Natural killer cell treated with Interleukin-12 subunit alpha and Interleukin-12 subunit beta and Interleukin-15 and Interleukin-18, amount 100 ng/mL, for 72 hours (primary cell): ENCODE data around the gene CRLF1. TPM values are rescaled to one million over a fixed set of nuclear protein-coding genes. Genes with fewer than 3 reads are reported as not detected.
"Not testable (repeated sequence)": the region's sequence is repeated elsewhere in the genome, so short reads cannot be mapped to it uniquely, and the experiment has no call there.

Source experiments
- ATAC-seq, 2 donors: fragments of 150-1000 bp; cut with Tn5 transposase in 1 of 2; sonication (Bioruptor Pico), chemical (Tn5 transposase) in 1 of 2; 2 replicates each; pipeline ENCODE4 v1.10.0; 2021
- DNase-seq: peaks from one replicate; pipeline ENCODE4 v3.0.0; 2022; ENCODE audit warnings: low spot score
- H3K27ac Mint-ChIP-seq, 2 donors: 1 replicate in 1 of 2; 2 replicates in 1 of 2; pipeline ENCODE4 v1.8.0; 2022; ENCODE audit warnings: mixed read lengths in 2 of 2, mild to moderate bottlenecking in 1 of 2, moderate library complexity in 1 of 2
- H3K27me3 Mint-ChIP-seq, 2 donors: 1 replicate in 1 of 2; 2 replicates in 1 of 2; pipeline ENCODE4 v1.8.0; 2022; ENCODE audit warnings: mixed read lengths in 2 of 2
- H3K36me3 Mint-ChIP-seq: one replicate; pipeline ENCODE4 v1.8.0; 2022; ENCODE audit warnings: mixed read lengths
- H3K4me1 Mint-ChIP-seq, 2 donors: 1 replicate in 1 of 2; 2 replicates in 1 of 2; pipeline ENCODE4 v1.8.0; 2022; ENCODE audit warnings: low read depth in 2 of 2, mixed read lengths in 2 of 2, mild to moderate bottlenecking in 1 of 2
- H3K4me3 Mint-ChIP-seq: one replicate; pipeline ENCODE4 v1.8.0; 2022; ENCODE audit warnings: mixed read lengths
- H3K9me3 Mint-ChIP-seq: 2 replicates; pipeline ENCODE4 v1.8.0; 2022; ENCODE audit warnings: mixed read lengths
- total RNA-seq, 2 donors: library from RNA; stranded (reverse); gene quantifications; one replicate each; pipeline ENCODE4 v1.2.3, GENCODE V29; 2022

Gene CRLF1
- total RNA-seq, 2 donors from 2014 or later = not detected

GRCh38 chr19:18597809-18598660 lies 8.6 kb downstream of the CRLF1 start:
- ATAC-seq = no peak
- Mint-ChIP-seq H3K27me3 (peaks cover 4 to 11% of the 10 kb centered on the region in 2 donors), H3K4me3 (no peak overlapping the region), H3K4me1 (peaks cover 10 to 17% of the 10 kb centered on the region in 2 donors), H3K27ac (no peak overlapping the region), H3K9me3 (no peaks in the 10 kb centered on the region), H3K36me3 (no peaks in the 10 kb centered on the region)
- no peak for DNase-seq

- Mint-ChIP-seq H3K4me1 (peaks cover 10 to 17% of the 10 kb centered on the region in 2 donors), H3K27ac (peak overlapping the region in 1 of 2 donors; percentile 70), H3K4me3 (no peak overlapping the region), H3K9me3 (no peaks in the 10 kb centered on the region), H3K27me3 (peaks cover 0 to 5% of the 10 kb centered on the region in 2 donors), H3K36me3 (no peaks in the 10 kb centered on the region)
- peak; percentile 34 to 71 for ATAC-seq
- DNase-seq = no peak
Measured at GRCh38 chr19:18596752-18597157, 9.8 kb downstream of the CRLF1 start.

- Mint-ChIP-seq H3K4me3 (peak overlapping the region; percentile 48), H3K36me3 (no peaks in the 10 kb centered on the region), H3K4me1 (peaks cover 13 to 19% of the 10 kb centered on the region in 2 donors), H3K27me3 (peaks cover 0 to 4% of the 10 kb centered on the region in 2 donors), H3K27ac (no peak overlapping the region), H3K9me3 (no peaks in the 10 kb centered on the region)
- ATAC-seq = no peak
- no peak for DNase-seq
Measured at GRCh38 chr19:18595475-18595874, 11.1 kb downstream of the CRLF1 start.

- Mint-ChIP-seq H3K36me3 (no peaks in the 10 kb centered on the region), H3K27me3 (peaks cover 0 to 4% of the 10 kb centered on the region in 2 donors), H3K27ac (peak overlapping the region in 1 of 2 donors; percentile 86), H3K4me3 (peak overlapping the region; percentile 79), H3K9me3 (no peaks in the 10 kb centered on the region), H3K4me1 (peaks cover 19 to 22% of the 10 kb centered on the region in 2 donors)
- no peak for ATAC-seq
- DNase-seq = no peak
Measured at GRCh38 chr19:18594824-18595373, 11.7 kb downstream of the CRLF1 start.

- no peaks in the 10 kb centered on the region for H3K36me3 Mint-ChIP-seq
- DNase-seq (peak; percentile 75), ATAC-seq (peak; percentile 81 to 89)
- peak overlapping the region in 1 of 2 donors; percentile 86 for H3K27ac Mint-ChIP-seq
- peaks cover 24 to 26% of the 10 kb centered on the region in 2 donors for H3K4me1 Mint-ChIP-seq
- H3K27me3 Mint-ChIP-seq = peaks cover 0 to 4% of the 10 kb centered on the region in 2 donors
- no peaks in the 10 kb centered on the region for H3K9me3 Mint-ChIP-seq
- peak overlapping the region; percentile 79 for H3K4me3 Mint-ChIP-seq
Measured at GRCh38 chr19:18594096-18594823, 12.3 kb downstream of the CRLF1 start.

- H3K9me3 Mint-ChIP-seq = no peaks in the 10 kb centered on the region
- peaks cover 24 to 26% of the 10 kb centered on the region in 2 donors for H3K4me1 Mint-ChIP-seq
- no peaks in the 10 kb centered on the region for H3K36me3 Mint-ChIP-seq
- H3K4me3 Mint-ChIP-seq = peak overlapping the region; percentile 73
- H3K27me3 Mint-ChIP-seq = peaks cover 0 to 4% of the 10 kb centered on the region in 2 donors
- DNase-seq (no peak), ATAC-seq (no peak)
- H3K27ac Mint-ChIP-seq = no peak overlapping the region
Measured at GRCh38 chr19:18593367-18594095, 13.1 kb downstream of the CRLF1 start.

- not testable (repeated sequence) for H3K27ac Mint-ChIP-seq, H3K4me3 Mint-ChIP-seq, H3K9me3 Mint-ChIP-seq, DNase-seq, ATAC-seq, H3K36me3 Mint-ChIP-seq, H3K27me3 Mint-ChIP-seq
- peaks cover 30 to 34% of the 10 kb centered on the region in 2 donors for H3K4me1 Mint-ChIP-seq
Measured at GRCh38 chr19:18592732-18593131, 13.9 kb downstream of the CRLF1 start.

- H3K4me3 Mint-ChIP-seq = no peak overlapping the region
- no peaks in the 10 kb centered on the region for H3K9me3 Mint-ChIP-seq
- no peak for ATAC-seq
- no peak overlapping the region for H3K27ac Mint-ChIP-seq
- DNase-seq = no peak
- H3K36me3 Mint-ChIP-seq = no peaks in the 10 kb centered on the region
- H3K4me1 Mint-ChIP-seq = peaks cover 33 to 35% of the 10 kb centered on the region in 2 donors
- H3K27me3 Mint-ChIP-seq = peaks cover 0 to 4% of the 10 kb centered on the region in 2 donors
Measured at GRCh38 chr19:18591735-18592385, 14.7 kb downstream of the CRLF1 start.

- Mint-ChIP-seq H3K27ac (peak overlapping the region; percentile 75 to 96), H3K4me1 (peaks cover 29 to 33% of the 10 kb centered on the region in 2 donors), H3K9me3 (no peaks in the 10 kb centered on the region), H3K27me3 (no peaks in the 10 kb centered on the region), H3K4me3 (peak overlapping the region; percentile 96), H3K36me3 (no peaks in the 10 kb centered on the region)
- DNase-seq = no peak
- ATAC-seq = no peak
Measured at GRCh38 chr19:18590273-18591272, 16.0 kb downstream of the CRLF1 start.

- H3K4me3 Mint-ChIP-seq = peak overlapping the region; percentile 96
Measured at GRCh38 chr19:18589380-18590272, 17.0 kb downstream of the CRLF1 start.

GRCh38 chr19:18588611-18589379 lies 17.8 kb downstream of the CRLF1 start, which contains the start of gene REX1BD:
Gene REX1BD (plus strand): TSS chr19:18588798. CDS start chr19:18588802, 4 bp downstream.
- H3K27me3 Mint-ChIP-seq = no peaks in the 10 kb centered on the region
- peak within 1 kb of the TSS; percentile 94 to 96 for H3K27ac Mint-ChIP-seq
- H3K4me3 Mint-ChIP-seq = peak within 1 kb of the TSS; percentile 96
- peak; percentile 90 for DNase-seq
- peaks cover 25 to 31% of the 10 kb centered on the region in 2 donors for H3K4me1 Mint-ChIP-seq
- no peaks in the 10 kb centered on the region for H3K36me3 Mint-ChIP-seq
- peak; percentile 91 to 93 for ATAC-seq
- H3K9me3 Mint-ChIP-seq = no peaks in the 10 kb centered on the region

More at GRCh38 chr19:18589380-18590272, 17.0 kb downstream of the CRLF1 start:
- Mint-ChIP-seq H3K27me3 (no peaks in the 10 kb centered on the region), H3K36me3 (no peaks in the 10 kb centered on the region), H3K27ac (peak overlapping the region; percentile 75 to 96), H3K9me3 (no peaks in the 10 kb centered on the region), H3K4me1 (peaks cover 23 to 34% of the 10 kb centered on the region in 2 donors)
- peak; percentile 68 to 73 for ATAC-seq
- peak; percentile 78 for DNase-seq
